ENCODE data around the gene HIRA. TPM values are rescaled to one million over a fixed set of nuclear protein-coding genes. Genes with fewer than 3 reads are reported as not detected.
A peak's percentile ranks its signal among the peaks of the same experiment; 100 is the strongest.

Gene HIRA
- total and polyA plus RNA-seq, 9 of the 15 experiments (the other 6 are each of a cell fraction or from before 2014, with no cell fraction given), result 0.96 to 132 (median 58.4) TPM

- no peak for TF ChIP-seq SFPQ (IDR thresholded peaks at IDR 0.05; ENCODE audit: low read depth, low read length)
- TF ChIP-seq KLF16 (IDR thresholded peaks at IDR 0.05), result no peak
- no peak for TF ChIP-seq GATAD2B (IDR thresholded peaks at IDR 0.05; ENCODE audit: borderline replicate concordance)
- no peak for TF ChIP-seq ZNF282 (CRISPR knock-in tag; IDR thresholded peaks at IDR 0.05)
- no peak for TF ChIP-seq ZNF311 (CRISPR knock-in tag; IDR thresholded peaks at IDR 0.05)
- no peak for TF ChIP-seq NFYB (IDR thresholded peaks at IDR 0.05; ENCODE audit: extremely low read depth, insufficient read length)
- TF ChIP-seq ZNF384 (IDR thresholded peaks at IDR 0.05; ENCODE audit: low read depth, low read length), result no peak
- TF ChIP-seq HDAC8 (tag; IDR thresholded peaks at IDR 0.05), result no peak; the same call in 1 of the 2 replicates
- no peak for TF ChIP-seq ZFP1 (CRISPR knock-in tag; IDR thresholded peaks at IDR 0.05)
- TF ChIP-seq NCOR1 (IDR thresholded peaks at IDR 0.05), result no peak
- TF ChIP-seq MEIS2 (IDR thresholded peaks at IDR 0.05; ENCODE audit: partially characterized antibody), result no peak
- TF ChIP-seq PCBP1 (IDR thresholded peaks at IDR 0.05; ENCODE audit: low read depth, low read length, poor library complexity, severe bottlenecking), result no peak
- no peak for TF ChIP-seq IRF2 (CRISPR knock-in tag; IDR thresholded peaks at IDR 0.05)
- no peak for TF ChIP-seq TAL1 (IDR thresholded peaks at IDR 0.05)
- no peak for TF ChIP-seq ZNF57 (CRISPR knock-in tag; IDR thresholded peaks at IDR 0.05)
- TF ChIP-seq TSHZ1 (CRISPR knock-in tag; IDR thresholded peaks at IDR 0.05), result no peak
- no peak for TF ChIP-seq MTF1 (CRISPR knock-in tag; IDR thresholded peaks at IDR 0.05; ENCODE audit: borderline replicate concordance)
- no peak for TF ChIP-seq MCM5 (IDR thresholded peaks at IDR 0.05; ENCODE audit: low read depth)
- no peak for TF ChIP-seq CREB3L1 (IDR thresholded peaks at IDR 0.05; ENCODE audit: borderline replicate concordance, low read depth)
- TF ChIP-seq PHTF2 (CRISPR knock-in tag; IDR thresholded peaks at IDR 0.05), result no peak
- TF ChIP-seq FOSL1 (tag; conservative IDR thresholded peaks at IDR 0.05), result no peak
- 0 out of 2 replicates have a peak, but pooled peaks have one; percentile 17 for TF ChIP-seq ZNF707 (CRISPR knock-in tag; conservative IDR thresholded peaks at IDR 0.05)
- TF ChIP-seq ZNF511 (CRISPR knock-in tag; IDR thresholded peaks at IDR 0.05), result no peak
Observed at GRCh38 chr22:19448076-19448607, 16.6 kb upstream of the HIRA start (continued).
